ENCODE data around the gene ADTRP. TPM values are rescaled to one million over a fixed set of nuclear protein-coding genes. Genes with fewer than 3 reads are reported as not detected.

The ADTRP gene
- total RNA-seq, 2 experiments from 2014 or later = 29.1 to 31.5 TPM

DNA sequence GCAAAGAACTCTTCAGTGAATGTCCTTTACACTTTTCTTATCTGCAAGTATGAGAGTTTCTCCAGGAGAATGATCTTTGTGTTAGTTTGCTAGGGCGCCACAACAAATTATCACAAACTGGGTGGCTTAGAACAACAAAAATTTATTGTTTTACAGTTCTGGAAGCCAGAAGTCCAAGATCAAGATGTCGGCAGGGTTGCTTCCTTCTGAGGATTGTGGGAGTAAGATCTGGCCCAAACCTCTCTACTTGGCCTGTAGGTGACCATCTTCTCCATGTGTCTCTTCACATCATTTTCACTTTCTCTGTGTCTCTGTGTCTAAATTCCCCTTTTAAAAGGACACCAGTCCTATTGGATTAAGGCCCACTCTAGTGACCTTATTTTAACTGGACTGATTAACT lies 103.0 kb downstream of the ADTRP start:
- Mint-ChIP-seq H3K9me3 (peaks cover 8% of the 10 kb centered on the region), H3K27me3 (no peaks in the 10 kb centered on the region), H3K4me1 (no peaks in the 10 kb centered on the region), H3K4me3 (no peak overlapping the region), H3K36me3 (peaks cover 2% of the 10 kb centered on the region), H3K27ac (no peak overlapping the region)
- DNase-seq = no peak

DNA sequence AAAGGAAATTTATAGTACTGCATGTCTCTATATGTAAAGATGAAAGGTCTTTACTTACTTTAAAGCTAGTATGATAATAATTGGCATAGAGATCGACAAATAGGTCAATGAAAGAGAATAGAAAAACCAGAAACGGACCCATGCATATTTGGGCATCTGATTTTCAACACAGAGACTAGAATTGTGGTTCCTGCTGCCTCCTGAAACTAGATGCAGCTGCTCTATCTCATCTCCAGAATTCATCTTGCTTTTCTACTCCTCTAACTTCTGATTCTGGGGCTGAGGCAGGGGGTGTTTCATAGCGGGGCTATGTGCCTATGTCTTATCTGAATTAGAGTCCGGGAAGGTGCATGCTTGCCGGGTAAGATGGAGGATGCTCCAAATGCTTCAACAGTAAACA lies 105.9 kb downstream of the ADTRP start:
- Mint-ChIP-seq H3K27ac (no peak overlapping the region), H3K27me3 (no peaks in the 10 kb centered on the region), H3K4me3 (no peak overlapping the region), H3K36me3 (no peaks in the 10 kb centered on the region), H3K9me3 (peaks cover 2% of the 10 kb centered on the region), H3K4me1 (peaks cover 2% of the 10 kb centered on the region)
- no peak for DNase-seq

DNA sequence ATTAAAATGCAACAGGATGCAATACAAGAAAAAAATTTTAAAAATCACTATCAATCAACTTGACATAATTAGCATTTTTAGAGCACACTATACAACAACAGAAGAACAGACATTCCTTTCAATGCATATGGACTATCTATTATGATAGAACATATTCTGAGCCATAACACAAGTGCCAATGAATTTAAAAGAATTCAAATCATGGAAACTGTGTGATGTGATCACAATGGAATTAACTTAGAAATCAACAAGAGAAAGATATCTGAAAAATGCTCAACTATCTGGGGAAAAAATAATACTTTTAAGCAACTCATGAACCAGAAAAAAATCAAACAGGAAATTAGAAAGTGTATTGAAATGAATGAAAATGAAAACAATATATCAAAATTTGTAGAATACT lies 106.3 kb downstream of the ADTRP start:
- Mint-ChIP-seq H3K27me3 (no peaks in the 10 kb centered on the region), H3K4me3 (no peak overlapping the region), H3K36me3 (no peaks in the 10 kb centered on the region), H3K9me3 (peaks cover 2% of the 10 kb centered on the region), H3K27ac (no peak overlapping the region), H3K4me1 (peaks cover 2% of the 10 kb centered on the region)
- no peak for DNase-seq

GRCh38 chr6:11669696-11670095 lies 108.9 kb downstream of the ADTRP start:
- DNase-seq = no peak
- Mint-ChIP-seq H3K4me1 (peaks cover 11% of the 10 kb centered on the region), H3K9me3 (peaks cover 2% of the 10 kb centered on the region), H3K27ac (no peak overlapping the region), H3K36me3 (no peaks in the 10 kb centered on the region), H3K4me3 (no peak overlapping the region), H3K27me3 (no peaks in the 10 kb centered on the region)

DNA sequence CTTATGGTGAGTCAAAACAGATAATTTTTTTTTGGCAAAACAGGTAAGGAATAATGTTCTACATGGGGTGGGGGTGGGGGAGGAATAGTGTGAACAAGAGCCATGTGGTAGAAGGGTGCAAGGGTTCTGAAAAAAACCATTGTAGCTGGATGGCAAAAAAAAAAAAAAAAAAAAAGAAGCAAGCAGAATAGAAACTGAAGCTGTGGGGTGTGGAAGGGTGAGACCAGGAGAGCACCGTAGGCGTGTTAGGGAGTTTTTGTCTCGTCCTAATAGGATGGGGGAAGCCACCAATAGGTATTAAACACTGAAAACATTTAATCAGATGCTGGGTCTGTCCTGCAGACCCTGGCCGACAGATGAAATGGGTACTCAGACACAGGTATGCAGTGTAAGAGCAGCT lies 110.1 kb downstream of the ADTRP start:
- Mint-ChIP-seq H3K4me1 (peaks cover 11% of the 10 kb centered on the region), H3K9me3 (peaks cover 2% of the 10 kb centered on the region), H3K36me3 (no peaks in the 10 kb centered on the region), H3K4me3 (no peak overlapping the region), H3K27me3 (no peaks in the 10 kb centered on the region), H3K27ac (no peak overlapping the region)
- no peak for DNase-seq

DNA sequence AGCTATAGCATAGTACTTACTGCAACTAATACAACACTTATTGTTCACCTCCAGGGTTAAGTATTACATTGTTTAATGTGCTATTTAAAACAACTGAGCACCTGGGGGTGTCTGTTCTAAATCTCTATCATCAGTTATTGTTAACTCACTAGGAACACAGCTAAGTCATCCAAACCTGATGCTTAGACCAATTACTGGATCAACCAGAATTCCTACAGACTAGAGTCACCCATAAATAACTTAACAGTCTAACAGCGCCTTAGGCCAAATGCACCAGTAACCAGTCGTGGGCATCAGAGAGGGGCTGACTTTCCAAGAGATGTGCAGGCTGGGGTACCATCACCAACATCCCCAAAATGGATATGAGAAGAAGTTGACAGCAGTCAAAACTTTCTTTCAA lies 110.7 kb downstream of the ADTRP start:
- DNase-seq = no peak
- Mint-ChIP-seq H3K36me3 (no peaks in the 10 kb centered on the region), H3K27me3 (no peaks in the 10 kb centered on the region), H3K4me1 (peaks cover 11% of the 10 kb centered on the region), H3K27ac (no peak overlapping the region), H3K4me3 (no peak overlapping the region), H3K9me3 (peaks cover 2% of the 10 kb centered on the region)

DNA sequence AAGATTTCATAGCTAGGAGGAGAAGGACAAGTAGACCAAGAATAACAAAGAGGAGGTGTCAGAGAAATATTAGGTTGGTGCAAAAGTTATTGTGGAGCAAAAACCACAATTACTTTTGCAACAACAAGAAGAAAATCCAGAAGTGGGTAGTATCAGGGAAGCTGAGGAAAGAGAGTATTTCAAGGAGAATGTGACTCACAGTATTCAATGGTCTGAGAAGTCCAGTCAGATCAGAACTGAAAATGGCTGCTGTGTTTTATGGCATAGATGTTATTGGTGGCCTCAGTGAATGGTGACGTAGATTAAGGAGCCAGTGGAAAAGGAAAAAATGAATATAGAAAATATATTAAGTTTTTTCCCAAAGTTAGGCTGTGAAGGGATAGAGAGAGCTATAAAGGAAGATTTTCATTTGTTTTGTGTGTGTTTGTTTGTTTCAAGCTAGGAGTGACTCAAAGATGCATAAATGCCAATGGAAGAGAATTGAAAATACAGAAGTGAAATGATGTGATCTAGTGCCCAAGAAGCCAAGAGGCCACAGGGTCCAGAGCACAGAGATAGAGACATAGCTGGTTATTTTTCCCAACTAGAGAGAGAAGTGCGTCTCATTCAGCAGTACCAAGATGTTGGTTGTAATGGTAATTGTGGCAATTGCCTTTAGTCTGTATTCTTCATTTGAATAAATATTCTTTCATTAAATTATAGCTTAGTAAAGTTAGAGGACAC lies 112.8 kb downstream of the ADTRP start:
- DNase-seq = no peak
- Mint-ChIP-seq H3K36me3 (no peaks in the 10 kb centered on the region), H3K9me3 (peaks cover 1% of the 10 kb centered on the region), H3K27ac (peak overlapping the region; percentile 55), H3K4me3 (no peak overlapping the region), H3K4me1 (peaks cover 11% of the 10 kb centered on the region), H3K27me3 (no peaks in the 10 kb centered on the region)

Other genes starting within 250 kb of the ADTRP start
- gene TMEM170B, start 241.1 kb downstream of the ADTRP start, total RNA-seq = 1 to 10 TPM; 2.0 to 2.2 TPM
- gene HIVEP1, start 233.5 kb upstream of the ADTRP start, total RNA-seq = 10 to 100 TPM; 33.9 to 41.9 TPM

Data from activated naive CD8-positive, alpha-beta T cell treated with anti-CD3 and anti-CD28 coated beads for 36 hours (primary cell).